ENCODE results near the gene SLC25A39. TPM values are rescaled to one million over a fixed set of nuclear protein-coding genes. Genes with fewer than 3 reads are reported as not detected.
A peak's percentile ranks its signal among the peaks of the same experiment; 100 is the strongest.

SLC25A39 gene
- total and polyA plus RNA-seq, 2 of the 13 experiments (the other 11 are each of a cell fraction or from before 2014, with no cell fraction given) = 144 to 151 TPM

GRCh38 chr17:44324092-44324570 lies 492 bp downstream of the SLC25A39 start (continued):
- TF ChIP-seq ZNF513 (CRISPR knock-in tag; conservative IDR thresholded peaks at IDR 0.05) (no peak), NR2F1 (CRISPR knock-in tag; IDR thresholded peaks at IDR 0.05) (no peak), MLXIP (CRISPR knock-in tag; IDR thresholded peaks at IDR 0.05; ENCODE audit: borderline replicate concordance) (no peak), SNAPC4 (CRISPR knock-in tag; IDR thresholded peaks at IDR 0.05) (no peak), TOE1 (CRISPR knock-in tag; IDR thresholded peaks at IDR 0.05) (no peak), POLR2A (IDR thresholded peaks at IDR 0.05; ENCODE audit: insufficient read depth in 1 of 2, low read depth in 2 of 2, low read length in 2 of 2) (no peak), ZBTB1 (CRISPR knock-in tag; IDR thresholded peaks at IDR 0.05; ENCODE audit: borderline replicate concordance) (no peak), JUN (CRISPR knock-in tag; IDR thresholded peaks at IDR 0.05) (no peak), ZNF781 (CRISPR knock-in tag; IDR thresholded peaks at IDR 0.05; ENCODE audit: borderline replicate concordance, not compliant biosample characterization) (peak; percentile 87), ZNF232 (CRISPR knock-in tag; IDR thresholded peaks at IDR 0.05; ENCODE audit: borderline replicate concordance) (peak; percentile 76), ATF3 (CRISPR knock-in tag; IDR thresholded peaks at IDR 0.05) (no peak), SRY (CRISPR knock-in tag; IDR thresholded peaks at IDR 0.05) (peak; percentile 14), ZNF234 (CRISPR knock-in tag; conservative IDR thresholded peaks at IDR 0.05) (peak; percentile 96; the same call in 1 of the 2 replicates), ZBTB26 (CRISPR knock-in tag; IDR thresholded peaks at IDR 0.05; ENCODE audit: borderline replicate concordance) (no peak), BRF2 (CRISPR knock-in tag; IDR thresholded peaks at IDR 0.05) (peak; percentile 42; the same call in 1 of the 2 replicates), MTF2 (CRISPR knock-in tag; IDR thresholded peaks at IDR 0.05; ENCODE audit: borderline replicate concordance) (no peak), ELF1 (CRISPR knock-in tag; IDR thresholded peaks at IDR 0.05) (0 out of 2 replicates have a peak, but pooled peaks have one; percentile 20)
